GM21367 (cell line): Measurements from ENCODE around the gene HSD17B12.

Source experiments
- ATAC-seq: cut with Tn5 transposase; IDR thresholded peaks from one replicate; pipeline ENCODE4 v1.9.1; 2021; ENCODE audit not compliant: unreplicated experiment

The HSD17B12 gene

DNA sequence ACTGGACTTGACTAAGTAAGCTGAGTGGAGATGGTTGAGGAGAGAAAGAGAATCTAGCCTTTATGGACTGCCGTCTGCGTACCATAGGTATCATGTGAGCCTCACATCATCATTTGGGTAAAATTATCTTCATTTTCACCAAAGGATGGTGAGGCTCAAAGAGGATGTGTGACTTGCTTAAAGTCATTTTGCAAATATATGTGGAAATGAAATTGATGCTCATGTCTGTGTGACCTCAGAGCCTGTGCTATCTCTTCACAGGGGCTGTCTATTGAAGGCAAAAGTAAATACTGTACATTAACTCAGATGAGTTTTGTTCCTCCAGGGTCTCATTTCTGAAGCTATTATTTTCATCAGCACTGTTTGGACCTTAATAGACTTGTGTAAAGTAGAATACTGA, 116.8 kb downstream of the HSD17B12 start:
- no peak for ATAC-seq

GRCh38 chr11:43797866-43798265, 117.3 kb downstream of the HSD17B12 start:
- ATAC-seq, result no peak

- ATAC-seq, result no peak
These were observed 122.0 kb downstream of the HSD17B12 start for GRCh38 chr11:43802509-43802908.

DNA sequence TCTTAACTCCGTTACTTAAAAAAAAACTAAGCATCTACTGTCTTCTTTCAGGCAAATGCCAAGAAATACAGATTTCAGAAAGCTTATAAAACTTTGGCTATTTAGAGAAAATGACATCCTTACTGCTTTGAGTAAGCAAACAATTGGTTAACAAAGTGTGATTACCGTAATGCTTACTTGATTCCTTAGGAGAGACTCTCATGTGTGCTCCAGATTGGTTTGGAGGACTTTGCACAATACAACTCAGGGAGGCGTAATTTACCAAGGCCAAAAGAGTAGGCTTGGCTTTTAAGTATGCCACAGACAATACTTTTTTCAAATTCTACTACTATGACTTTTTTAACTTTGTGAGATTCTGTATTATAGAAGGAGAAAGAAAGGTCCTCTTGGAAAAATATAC, 123.2 kb downstream of the HSD17B12 start:
- no peak for ATAC-seq

DNA sequence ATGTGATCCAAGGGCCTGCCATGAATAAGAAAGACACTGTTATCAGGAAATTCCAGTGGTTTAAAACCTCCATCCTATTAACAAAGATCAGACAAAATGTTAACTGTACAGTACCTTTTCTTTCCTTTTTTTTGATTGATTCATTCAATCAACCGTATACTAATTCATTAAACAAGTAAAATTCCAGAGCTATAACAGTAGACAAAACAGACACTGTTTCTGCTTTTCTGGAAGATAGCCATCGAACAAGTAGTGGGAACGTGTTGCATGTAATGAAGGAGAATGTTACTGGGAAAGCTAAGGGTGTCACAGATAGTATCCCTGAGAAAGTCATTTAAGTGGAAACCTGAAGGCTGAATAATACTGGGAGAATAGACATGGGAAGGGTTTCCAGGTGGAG, 126.4 kb downstream of the HSD17B12 start:
- ATAC-seq, result no peak

DNA sequence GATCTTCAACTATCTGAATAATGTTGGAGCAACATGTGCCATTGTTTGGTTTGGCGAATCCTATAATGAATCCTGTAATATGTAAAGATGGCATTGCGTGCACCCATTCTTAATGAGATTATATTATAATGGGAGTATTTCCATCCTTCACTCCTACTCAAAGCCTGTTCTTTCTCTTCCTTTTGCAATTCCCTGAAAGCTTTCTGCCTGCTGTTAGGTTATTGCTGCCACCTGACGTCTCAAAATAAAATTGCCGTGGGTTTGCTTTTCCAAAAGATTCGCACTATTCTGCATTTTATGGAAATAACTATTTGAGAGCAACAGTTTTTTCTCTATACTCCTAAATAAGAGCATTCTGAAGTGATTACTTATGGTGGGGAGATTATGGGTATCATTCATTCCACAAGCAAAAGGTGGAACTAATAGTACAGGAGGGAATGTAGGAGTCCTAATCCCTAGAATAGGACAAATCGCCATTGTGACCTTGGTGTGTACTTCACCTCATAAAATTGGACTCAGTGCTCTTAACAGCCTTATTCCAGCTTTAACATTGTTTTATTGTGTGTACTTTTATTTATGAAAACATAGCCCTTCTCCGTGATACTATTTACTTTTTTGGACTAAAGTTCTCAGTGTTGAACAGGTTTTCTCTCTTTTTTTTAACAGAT, 130.5 kb downstream of the HSD17B12 start:
- no peak for ATAC-seq

GRCh38 chr11:43812471-43812870, 131.9 kb downstream of the HSD17B12 start:
- no peak for ATAC-seq

DNA sequence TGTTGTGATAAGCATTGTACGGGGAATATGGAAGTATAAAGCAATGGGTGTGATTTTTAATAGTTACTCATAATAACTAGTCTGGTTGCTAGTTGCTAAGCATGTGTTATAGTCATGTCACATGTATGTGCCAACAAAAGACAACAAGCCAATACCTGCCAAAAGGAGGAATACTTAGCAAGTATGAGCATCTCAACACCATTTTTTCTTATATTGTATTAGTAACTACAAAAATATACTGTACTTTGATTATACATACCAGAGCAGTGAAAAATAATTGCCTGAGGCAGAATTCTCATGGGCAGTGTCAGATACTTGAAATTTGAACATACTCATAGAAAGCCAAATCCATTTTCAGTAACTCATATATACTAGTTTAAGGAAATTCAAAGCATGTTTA, 137.7 kb downstream of the HSD17B12 start:
- no peak for ATAC-seq

DNA sequence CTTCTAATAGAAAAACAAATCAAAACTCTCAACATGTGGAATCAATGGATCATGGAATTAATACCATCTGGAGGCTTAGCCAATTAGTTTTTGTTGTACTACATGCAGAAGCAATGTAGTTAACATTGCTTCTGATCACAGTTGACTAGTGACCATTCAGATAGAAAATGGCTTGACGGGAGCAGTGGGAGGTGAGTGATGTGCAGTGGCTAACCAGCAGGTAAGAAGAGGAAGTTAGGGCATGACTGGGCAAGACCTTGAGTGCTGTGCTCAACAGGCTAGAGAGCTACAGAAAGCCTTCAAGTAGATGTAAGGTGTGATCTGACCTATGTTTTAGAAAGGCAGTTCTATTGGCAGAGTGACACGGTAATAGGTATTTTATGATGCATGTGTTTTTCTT, 139.4 kb downstream of the HSD17B12 start:
- no peak for ATAC-seq

DNA sequence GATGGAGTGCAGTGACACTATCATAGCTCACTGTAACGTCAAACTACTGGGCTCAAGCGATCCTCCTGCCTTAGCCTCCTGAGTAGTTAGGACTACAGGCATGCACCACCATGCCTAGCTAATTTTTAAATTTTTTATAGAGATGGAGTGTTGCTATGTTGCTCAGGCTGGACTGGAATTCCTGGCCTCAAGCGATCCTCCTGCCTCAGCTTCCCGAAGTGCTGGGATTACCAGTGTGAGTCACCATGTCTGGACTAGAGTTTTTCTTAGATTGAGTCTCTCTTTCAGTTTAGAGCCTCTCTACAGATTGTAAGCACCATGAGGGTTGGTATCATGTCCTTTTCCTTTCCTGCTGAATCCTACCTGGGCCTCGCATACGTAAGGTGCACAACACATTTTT, 142.8 kb downstream of the HSD17B12 start:
- ATAC-seq, result no peak

DNA sequence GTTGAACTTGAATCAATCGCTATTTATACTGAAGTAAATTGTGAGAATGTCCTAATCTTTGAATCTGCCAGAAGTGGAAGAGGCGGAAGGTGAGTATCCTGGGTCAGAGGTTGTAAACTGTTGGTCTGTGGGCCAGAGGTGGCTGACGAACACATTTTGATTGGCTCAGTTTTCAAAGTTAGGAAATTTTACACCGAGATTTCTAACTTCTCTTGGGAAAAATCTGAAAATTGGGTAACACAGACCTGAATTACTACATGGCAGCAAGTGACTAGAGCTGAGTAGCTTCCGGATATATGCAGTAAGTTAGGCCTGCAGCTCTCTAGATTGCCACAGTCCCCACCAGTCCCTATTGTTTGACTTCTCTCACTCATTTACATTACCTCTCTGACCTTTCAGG, 143.3 kb downstream of the HSD17B12 start:
- no peak for ATAC-seq

GRCh38 chr11:43825217-43825816, 144.8 kb downstream of the HSD17B12 start:
- no peak for ATAC-seq

- no peak for ATAC-seq
These were observed 150.4 kb downstream of the HSD17B12 start for GRCh38 chr11:43830928-43831440.

GRCh38 chr11:43832536-43832935, 152.0 kb downstream of the HSD17B12 start:
- no peak for ATAC-seq

DNA sequence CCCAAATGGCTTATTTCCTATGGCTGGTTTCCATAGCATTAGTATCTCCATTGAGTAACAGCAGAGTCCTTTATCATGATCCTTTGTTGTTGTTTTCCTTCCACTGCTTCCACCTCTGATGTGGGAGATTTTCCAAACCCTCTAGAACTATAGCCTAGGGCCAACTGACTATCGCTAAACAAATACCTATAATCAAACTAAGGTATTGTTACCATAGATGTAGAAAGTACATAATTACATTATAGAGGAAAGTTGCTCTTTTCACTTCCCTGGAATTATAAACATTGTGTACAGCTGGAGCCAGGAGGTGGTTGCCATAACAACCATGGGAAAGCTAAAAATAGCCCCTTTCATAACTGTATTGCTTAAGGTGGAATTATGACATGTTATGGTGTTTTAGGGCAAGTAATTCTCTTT, 153.1 kb downstream of the HSD17B12 start:
- no peak for ATAC-seq

DNA sequence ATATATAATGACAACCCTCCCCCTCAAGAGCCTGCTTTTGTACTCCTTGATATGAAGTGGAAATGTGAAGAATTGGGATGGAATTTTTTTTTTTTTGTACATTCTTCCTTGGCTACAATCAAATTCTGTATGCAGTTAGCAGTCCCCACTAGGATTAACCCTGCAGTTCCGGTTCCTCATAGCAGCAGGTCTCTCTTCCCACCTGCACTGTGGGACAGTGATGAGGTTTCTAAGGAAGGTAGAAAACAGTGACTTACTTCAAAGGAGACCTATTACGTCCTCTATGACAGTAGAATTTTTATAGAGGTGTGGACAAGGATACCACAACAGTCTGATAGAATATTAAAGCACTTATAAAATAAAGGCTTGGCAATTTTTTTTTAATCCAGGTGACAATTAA, 153.7 kb downstream of the HSD17B12 start:
- ATAC-seq, result no peak

DNA sequence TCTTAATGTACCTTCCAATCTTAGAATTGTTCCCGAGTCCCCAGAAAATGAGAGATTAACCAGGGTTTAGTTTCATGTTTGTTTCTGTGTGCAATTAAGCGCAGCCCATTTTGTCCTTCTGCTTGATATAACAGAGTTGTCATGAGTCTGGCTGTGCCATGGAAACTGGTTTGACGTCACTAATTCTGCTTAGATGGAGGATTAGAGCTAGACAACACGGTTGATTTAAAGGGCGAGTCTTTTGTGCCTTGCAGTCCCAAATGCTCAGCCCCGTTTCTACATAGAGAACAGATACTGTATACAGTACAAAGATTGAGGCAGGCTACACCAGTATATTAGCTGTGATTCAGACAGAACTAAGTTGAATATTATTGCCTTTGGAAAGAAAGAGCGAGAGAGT, 154.6 kb downstream of the HSD17B12 start:
- ATAC-seq, result no peak

GRCh38 chr11:43837879-43838278, 157.3 kb downstream of the HSD17B12 start:
- ATAC-seq, result no peak

DNA sequence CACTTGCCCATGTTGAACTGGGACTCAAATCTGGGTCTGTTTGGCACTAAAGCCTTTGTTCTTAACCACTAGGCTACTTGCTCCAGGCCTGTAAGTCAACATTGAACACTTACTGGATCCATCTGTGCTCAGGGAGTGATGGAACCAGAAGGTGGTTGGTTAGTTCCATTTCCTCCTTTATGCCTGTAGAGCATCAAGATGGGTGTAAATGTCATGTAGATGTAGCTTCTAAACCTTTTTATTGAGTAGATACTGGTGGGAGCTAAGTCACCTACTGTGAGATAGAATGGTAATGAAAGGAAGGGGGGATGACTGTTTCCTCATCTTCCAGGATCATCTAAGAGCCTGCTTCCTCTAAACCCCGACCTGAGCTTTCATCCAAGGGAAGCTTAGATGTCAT, 161.5 kb downstream of the HSD17B12 start:
- ATAC-seq, result no peak

- ATAC-seq, result no peak
These were observed 165.3 kb downstream of the HSD17B12 start for GRCh38 chr11:43845816-43846215.

DNA sequence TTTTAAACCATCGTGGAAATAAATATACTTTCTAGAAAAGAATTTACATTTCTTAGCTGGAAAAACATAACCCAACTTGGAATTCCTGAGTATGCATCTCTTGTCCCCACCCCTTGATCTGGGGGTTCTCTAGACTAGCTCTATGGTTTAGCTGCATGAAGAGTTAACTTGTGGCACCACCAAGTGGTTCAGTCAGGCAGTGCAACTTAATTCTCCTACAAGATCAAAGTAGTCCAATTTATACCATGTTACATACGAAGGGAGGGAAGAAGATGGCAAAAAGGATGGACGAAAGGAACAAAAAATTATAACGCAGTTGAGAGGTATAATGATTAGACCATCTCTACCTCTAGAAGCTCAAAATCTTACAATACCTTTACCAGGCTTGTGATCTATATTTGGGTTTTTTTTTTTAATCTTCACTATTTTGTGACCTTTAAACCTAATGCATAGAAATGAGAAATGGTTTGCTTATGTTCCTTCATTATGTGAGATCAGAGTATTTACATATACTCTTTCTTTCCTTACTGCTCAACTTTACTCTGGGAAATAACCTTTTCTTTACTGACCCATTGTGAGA, 171.6 kb downstream of the HSD17B12 start:
- ATAC-seq, result peak; percentile 84

DNA sequence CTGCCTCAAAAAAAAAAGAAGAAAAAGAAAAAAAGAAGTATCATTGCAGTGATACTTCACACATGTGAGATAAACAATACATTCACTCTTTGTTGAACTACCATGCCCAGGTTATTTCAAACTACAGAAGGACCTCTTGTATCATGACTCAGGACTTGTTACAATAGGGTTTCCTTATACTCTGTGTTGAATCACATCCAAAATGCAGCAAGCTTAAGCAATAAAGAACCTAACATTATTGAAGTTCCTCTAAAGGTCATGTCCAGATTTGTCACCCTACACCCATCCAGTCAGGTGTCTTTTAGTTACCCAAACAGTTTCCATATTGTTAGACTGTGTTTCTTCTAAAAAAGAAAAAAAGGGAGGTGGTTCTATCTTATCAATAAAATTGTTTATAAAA, 173.2 kb downstream of the HSD17B12 start:
- no peak for ATAC-seq
